Endometrial microvascular endothelial cells (primary cell): ENCODE data around the gene DAB2. TPM values are rescaled to one million over a fixed set of nuclear protein-coding genes. Genes with fewer than 3 reads are reported as not detected.

Experiments
- in situ Hi-C: cut with HindIII; loops from 2 replicates; pipeline ENCODE4 v1.10.0; 2017; ENCODE audit warnings: low sequenced_read_pairs, low pct_unique_long_range_greater_than_20kb; ENCODE audit errors: inconsistent ontology term
- total RNA-seq: library from RNA; depleted of rRNA; stranded (reverse); fragments of >200 nt; gene quantifications from one replicate; pipeline ENCODE4 v1.2.3, GENCODE V29; 2015; ENCODE audit errors: inconsistent ontology term

The DAB2 gene
- total RNA-seq, 1 donor from 2014 or later, result 111 TPM

GRCh38 chr5:39400713-39401578 is 23.8 kb downstream of the DAB2 start:
- in situ Hi-C loops, result no loop called here

GRCh38 chr5:39399135-39400036 is 25.4 kb downstream of the DAB2 start:
- in situ Hi-C loops, result no loop called here

GRCh38 chr5:39396843-39397242 is 27.9 kb downstream of the DAB2 start:
- in situ Hi-C loops, result no loop called here

- in situ Hi-C loops, result no loop called here
Observed at GRCh38 chr5:39395521-39395920, 29.3 kb downstream of the DAB2 start.

GRCh38 chr5:39394946-39395345 is 29.8 kb downstream of the DAB2 start:
- in situ Hi-C loops, result no loop called here

- in situ Hi-C loops, result no loop called here
Observed at GRCh38 chr5:39390945-39391344, 33.8 kb downstream of the DAB2 start.

GRCh38 chr5:39387293-39387692 is 37.5 kb downstream of the DAB2 start:
- in situ Hi-C loops, result no loop called here

- in situ Hi-C loops, result no loop called here
Observed at GRCh38 chr5:39384271-39384670, 40.5 kb downstream of the DAB2 start.

GRCh38 chr5:39381376-39381775 is 43.4 kb downstream of the DAB2 start:
- in situ Hi-C loops, result no loop called here

- in situ Hi-C loops, result no loop called here
Observed at GRCh38 chr5:39379693-39380092, 45.1 kb downstream of the DAB2 start.

GRCh38 chr5:39377613-39378012 is 47.2 kb downstream of the DAB2 start:
- in situ Hi-C loops, result no loop called here

GRCh38 chr5:39376293-39376714 is 48.5 kb downstream of the DAB2 start:
- in situ Hi-C loops, result no loop called here

GRCh38 chr5:39373791-39374190 is 51.0 kb downstream of the DAB2 start:
- in situ Hi-C loops, result no loop called here

- in situ Hi-C loops, result no loop called here
Observed at GRCh38 chr5:39371367-39371635, 53.5 kb downstream of the DAB2 start.

GRCh38 chr5:39370555-39371366 is 54.0 kb downstream of the DAB2 start:
- in situ Hi-C loops, result no loop called here

- in situ Hi-C loops, result no loop called here
Observed at GRCh38 chr5:39369123-39369815, 55.5 kb downstream of the DAB2 start.

- in situ Hi-C loops, result no loop called here
Observed at GRCh38 chr5:39368116-39368515, 56.7 kb downstream of the DAB2 start.

- in situ Hi-C loops, result no loop called here
Observed at GRCh38 chr5:39367711-39368110, 57.1 kb downstream of the DAB2 start.

GRCh38 chr5:39364367-39364766 is 60.4 kb downstream of the DAB2 start, which contains the start of gene C9:
TSS of gene C9 (minus strand) at chr5:39364495. CDS start at chr5:39364464, 31 bp downstream.
- in situ Hi-C loops, result no loop called here
